Natural killer cell treated with Interleukin-12 subunit alpha and Interleukin-12 subunit beta and Interleukin-15 and Interleukin-18, amount 100 ng/mL, for 72 hours (primary cell): ENCODE data around the gene NELL1. TPM values are rescaled to one million over a fixed set of nuclear protein-coding genes. Genes with fewer than 3 reads are reported as not detected.

ENCODE experiments used
- ATAC-seq, 2 donors: fragments of 150-1000 bp; cut with Tn5 transposase in 1 of 2; sonication (Bioruptor Pico), chemical (Tn5 transposase) in 1 of 2; 2 replicates each; pipeline ENCODE4 v1.10.0; 2021
- DNase-seq: peaks from one replicate; pipeline ENCODE4 v3.0.0; 2022; ENCODE audit warnings: low spot score
- H3K27ac Mint-ChIP-seq, 2 donors: 1 replicate in 1 of 2; 2 replicates in 1 of 2; pipeline ENCODE4 v1.8.0; 2022; ENCODE audit warnings: mixed read lengths in 2 of 2, mild to moderate bottlenecking in 1 of 2, moderate library complexity in 1 of 2
- H3K27me3 Mint-ChIP-seq, 2 donors: 1 replicate in 1 of 2; 2 replicates in 1 of 2; pipeline ENCODE4 v1.8.0; 2022; ENCODE audit warnings: mixed read lengths in 2 of 2
- H3K36me3 Mint-ChIP-seq: one replicate; pipeline ENCODE4 v1.8.0; 2022; ENCODE audit warnings: mixed read lengths
- H3K4me1 Mint-ChIP-seq, 2 donors: 1 replicate in 1 of 2; 2 replicates in 1 of 2; pipeline ENCODE4 v1.8.0; 2022; ENCODE audit warnings: low read depth in 2 of 2, mixed read lengths in 2 of 2, mild to moderate bottlenecking in 1 of 2
- H3K4me3 Mint-ChIP-seq: one replicate; pipeline ENCODE4 v1.8.0; 2022; ENCODE audit warnings: mixed read lengths
- H3K9me3 Mint-ChIP-seq: 2 replicates; pipeline ENCODE4 v1.8.0; 2022; ENCODE audit warnings: mixed read lengths
- total RNA-seq, 2 donors: library from RNA; stranded (reverse); gene quantifications; one replicate each; pipeline ENCODE4 v1.2.3, GENCODE V29; 2022

The NELL1 gene
- total RNA-seq, 2 donors from 2014 or later, result not detected

DNA sequence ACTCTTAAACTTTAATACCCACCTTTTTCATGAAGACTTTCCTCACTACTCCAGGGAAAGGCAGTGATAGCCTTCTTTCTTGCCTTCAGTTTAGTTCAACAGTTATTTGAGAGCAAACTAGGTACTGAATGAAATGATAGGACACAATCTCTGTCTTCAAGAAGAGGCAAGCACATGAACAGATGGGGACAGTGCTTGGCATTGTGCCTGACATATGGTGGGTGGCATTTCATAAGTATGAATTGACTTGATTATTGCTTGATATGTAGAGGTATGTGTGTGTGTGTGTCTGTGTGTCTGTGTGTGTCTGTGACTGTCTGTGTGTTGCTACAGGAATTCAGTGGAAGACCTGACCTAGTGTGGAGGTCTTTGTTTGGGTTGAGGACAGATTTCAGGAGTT lies 504.1 kb downstream of the NELL1 start:
- Mint-ChIP-seq H3K4me3 (no peak overlapping the region), H3K9me3 (peaks cover 11% of the 10 kb centered on the region), H3K27ac (no peak overlapping the region), H3K27me3 (no peaks in the 10 kb centered on the region), H3K4me1 (no peaks in the 10 kb centered on the region), H3K36me3 (no peaks in the 10 kb centered on the region)
- DNase-seq (no peak), ATAC-seq (no peak)

- Mint-ChIP-seq H3K4me1 (no peaks in the 10 kb centered on the region), H3K4me3 (no peak overlapping the region), H3K9me3 (peaks cover 10% of the 10 kb centered on the region), H3K27me3 (no peaks in the 10 kb centered on the region), H3K36me3 (no peaks in the 10 kb centered on the region), H3K27ac (no peak overlapping the region)
- DNase-seq (no peak), ATAC-seq (no peak)
Measured at GRCh38 chr11:21174781-21175180, 505.4 kb downstream of the NELL1 start.

DNA sequence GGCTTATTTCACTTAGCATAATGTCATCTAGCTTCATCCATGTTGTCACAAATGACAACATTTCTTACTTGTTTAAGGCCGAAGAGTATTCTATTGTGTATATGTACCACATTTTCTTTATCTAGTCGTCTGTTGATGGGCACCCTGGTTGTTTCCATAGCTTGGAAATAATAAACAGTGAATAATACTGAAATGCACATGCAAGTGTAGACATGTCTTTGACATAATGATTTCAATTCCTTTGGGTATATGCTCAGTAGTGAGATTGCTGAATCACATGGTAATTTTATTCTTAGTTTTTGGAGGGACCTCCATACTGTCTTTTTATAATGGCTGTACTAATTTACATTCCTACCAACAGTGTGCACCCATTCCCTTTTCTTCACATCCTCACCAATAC lies 508.0 kb downstream of the NELL1 start:
- no peak for DNase-seq
- Mint-ChIP-seq H3K27me3 (no peaks in the 10 kb centered on the region), H3K4me3 (no peak overlapping the region), H3K9me3 (peaks cover 10% of the 10 kb centered on the region), H3K27ac (no peak overlapping the region), H3K4me1 (no peaks in the 10 kb centered on the region), H3K36me3 (no peaks in the 10 kb centered on the region)
- ATAC-seq, result no peak

DNA sequence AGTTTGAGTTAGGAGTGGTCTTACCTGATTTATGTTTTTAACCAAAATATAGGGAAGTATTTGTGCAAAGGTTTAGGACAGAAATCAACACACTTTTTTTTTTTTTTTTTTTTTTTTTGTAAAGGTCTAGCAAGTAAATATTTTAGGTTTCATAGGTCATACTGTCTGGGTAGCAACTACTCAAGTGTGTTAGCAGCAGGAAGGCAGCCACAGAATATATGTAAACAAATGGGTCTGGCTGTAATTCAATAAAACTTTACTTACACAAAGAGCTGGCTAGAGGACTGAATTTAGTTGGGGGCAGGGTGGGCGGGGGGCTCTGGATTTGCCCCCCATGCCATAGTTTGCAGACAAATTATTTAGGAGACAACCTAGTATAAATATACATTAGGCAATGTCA lies 510.4 kb downstream of the NELL1 start:
- H3K4me1 Mint-ChIP-seq, result no peaks in the 10 kb centered on the region
- H3K36me3 Mint-ChIP-seq, result no peaks in the 10 kb centered on the region
- DNase-seq, result no peak
- no peak overlapping the region for H3K4me3 Mint-ChIP-seq
- peaks cover 3% of the 10 kb centered on the region for H3K9me3 Mint-ChIP-seq
- no peak for ATAC-seq
- no peak overlapping the region for H3K27ac Mint-ChIP-seq
- H3K27me3 Mint-ChIP-seq, result no peaks in the 10 kb centered on the region

- Mint-ChIP-seq H3K27ac (no peak overlapping the region), H3K27me3 (no peaks in the 10 kb centered on the region), H3K4me3 (no peak overlapping the region), H3K36me3 (no peaks in the 10 kb centered on the region), H3K9me3 (peaks cover 6% of the 10 kb centered on the region), H3K4me1 (no peaks in the 10 kb centered on the region)
- DNase-seq (no peak), ATAC-seq (no peak)
Measured at GRCh38 chr11:21180182-21180581, 510.8 kb downstream of the NELL1 start.

DNA sequence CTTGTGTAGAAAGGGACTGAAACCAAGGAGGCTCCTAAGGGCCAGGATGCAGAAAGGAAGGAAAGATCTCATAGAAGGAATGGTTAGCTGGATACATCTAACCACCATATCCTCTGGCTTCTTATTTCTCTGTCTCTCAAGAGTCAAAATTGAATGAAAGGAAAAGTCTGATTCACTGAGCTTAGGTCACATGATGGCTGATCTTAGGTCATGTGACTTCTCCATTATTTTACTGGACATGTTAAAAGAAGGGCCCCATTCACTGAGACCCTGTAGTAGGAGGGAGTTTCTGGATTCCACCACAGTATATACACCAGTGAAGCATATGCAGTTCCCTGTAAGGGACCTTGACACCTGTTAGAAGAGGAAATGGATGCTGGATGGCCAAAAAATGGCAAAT lies 516.6 kb downstream of the NELL1 start:
- Mint-ChIP-seq H3K4me3 (no peak overlapping the region), H3K4me1 (no peaks in the 10 kb centered on the region), H3K27ac (no peak overlapping the region), H3K27me3 (no peaks in the 10 kb centered on the region), H3K36me3 (peaks cover 5% of the 10 kb centered on the region), H3K9me3 (peaks cover 12% of the 10 kb centered on the region)
- DNase-seq, result no peak
- ATAC-seq, result no peak

GRCh38 chr11:21190181-21190580 lies 520.8 kb downstream of the NELL1 start:
- Mint-ChIP-seq H3K36me3 (peaks cover 5% of the 10 kb centered on the region), H3K27ac (no peak overlapping the region), H3K4me3 (no peak overlapping the region), H3K9me3 (peaks cover 16% of the 10 kb centered on the region), H3K4me1 (no peaks in the 10 kb centered on the region), H3K27me3 (no peaks in the 10 kb centered on the region)
- no peak for ATAC-seq
- DNase-seq, result no peak

GRCh38 chr11:21195995-21196394 lies 526.6 kb downstream of the NELL1 start:
- ATAC-seq (no peak), DNase-seq (no peak)
- Mint-ChIP-seq H3K4me1 (no peaks in the 10 kb centered on the region), H3K27me3 (no peaks in the 10 kb centered on the region), H3K36me3 (no peaks in the 10 kb centered on the region), H3K4me3 (no peak overlapping the region), H3K27ac (no peak overlapping the region), H3K9me3 (peaks cover 20% of the 10 kb centered on the region)

GRCh38 chr11:21198498-21198897 lies 529.1 kb downstream of the NELL1 start:
- no peak overlapping the region for H3K27ac Mint-ChIP-seq
- H3K4me3 Mint-ChIP-seq, result no peak overlapping the region
- H3K4me1 Mint-ChIP-seq, result no peaks in the 10 kb centered on the region
- H3K27me3 Mint-ChIP-seq, result no peaks in the 10 kb centered on the region
- ATAC-seq (no peak), DNase-seq (no peak)
- peaks cover 25% of the 10 kb centered on the region for H3K9me3 Mint-ChIP-seq
- peaks cover 12% of the 10 kb centered on the region for H3K36me3 Mint-ChIP-seq

GRCh38 chr11:21205205-21205604 lies 535.8 kb downstream of the NELL1 start:
- DNase-seq (no peak), ATAC-seq (no peak)
- H3K9me3 Mint-ChIP-seq, result peaks cover 24% of the 10 kb centered on the region
- H3K36me3 Mint-ChIP-seq, result peaks cover 19% of the 10 kb centered on the region
- no peaks in the 10 kb centered on the region for H3K27me3 Mint-ChIP-seq
- no peaks in the 10 kb centered on the region for H3K4me1 Mint-ChIP-seq
- H3K4me3 Mint-ChIP-seq, result no peak overlapping the region
- no peak overlapping the region for H3K27ac Mint-ChIP-seq

GRCh38 chr11:21225860-21226259 lies 556.5 kb downstream of the NELL1 start:
- Mint-ChIP-seq H3K9me3 (peaks cover 34% of the 10 kb centered on the region), H3K36me3 (peaks cover 15% of the 10 kb centered on the region), H3K27ac (no peak overlapping the region), H3K4me1 (no peaks in the 10 kb centered on the region), H3K4me3 (no peak overlapping the region), H3K27me3 (no peaks in the 10 kb centered on the region)
- ATAC-seq, result no peak
- no peak for DNase-seq

DNA sequence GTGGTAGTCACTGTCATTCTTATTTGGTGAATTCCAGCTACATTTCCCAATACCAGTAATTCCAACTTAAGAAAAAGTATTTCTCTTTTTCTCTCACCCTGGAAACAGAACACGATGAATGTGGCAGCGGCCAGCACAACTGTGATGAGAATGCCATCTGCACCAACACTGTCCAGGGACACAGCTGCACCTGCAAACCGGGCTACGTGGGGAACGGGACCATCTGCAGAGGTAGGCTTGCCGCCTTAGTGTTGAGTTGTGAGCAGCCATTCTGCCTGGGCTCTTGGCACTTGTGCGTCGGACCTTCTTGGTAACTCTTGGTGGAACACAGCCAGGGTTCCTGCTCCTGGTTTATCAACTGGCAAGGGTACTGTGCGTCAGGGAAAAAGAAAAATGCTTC lies 559.8 kb downstream of the NELL1 start:
- DNase-seq (no peak), ATAC-seq (no peak)
- no peak overlapping the region for H3K27ac Mint-ChIP-seq
- no peak overlapping the region for H3K4me3 Mint-ChIP-seq
- H3K4me1 Mint-ChIP-seq, result no peaks in the 10 kb centered on the region
- H3K36me3 Mint-ChIP-seq, result peaks cover 5% of the 10 kb centered on the region
- peaks cover 18% of the 10 kb centered on the region for H3K9me3 Mint-ChIP-seq
- H3K27me3 Mint-ChIP-seq, result no peaks in the 10 kb centered on the region

DNA sequence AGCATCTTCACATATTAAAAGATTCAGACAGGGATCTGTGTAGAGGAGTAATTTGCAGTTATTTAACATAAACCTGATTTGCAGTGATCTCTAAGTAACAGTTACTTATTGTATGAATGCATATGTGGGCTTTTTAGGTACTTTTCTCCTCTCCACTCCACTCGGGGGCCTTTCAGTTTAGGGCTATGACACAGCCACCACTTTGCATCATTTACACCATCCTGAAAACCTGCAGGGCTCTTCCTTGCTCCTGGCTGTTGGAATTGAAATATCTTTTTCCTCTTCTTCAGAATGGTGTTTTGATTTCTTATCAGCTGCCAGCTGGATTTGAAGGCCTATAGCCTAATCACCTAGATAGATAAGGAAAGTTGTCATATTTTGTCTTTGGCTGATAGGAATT lies 580.8 kb downstream of the NELL1 start:
- H3K4me1 Mint-ChIP-seq, result no peaks in the 10 kb centered on the region
- no peak for ATAC-seq
- no peaks in the 10 kb centered on the region for H3K27me3 Mint-ChIP-seq
- H3K36me3 Mint-ChIP-seq, result peaks cover 2% of the 10 kb centered on the region
- DNase-seq, result no peak
- peaks cover 21% of the 10 kb centered on the region for H3K9me3 Mint-ChIP-seq
- H3K27ac Mint-ChIP-seq, result no peak overlapping the region
- no peak overlapping the region for H3K4me3 Mint-ChIP-seq

DNA sequence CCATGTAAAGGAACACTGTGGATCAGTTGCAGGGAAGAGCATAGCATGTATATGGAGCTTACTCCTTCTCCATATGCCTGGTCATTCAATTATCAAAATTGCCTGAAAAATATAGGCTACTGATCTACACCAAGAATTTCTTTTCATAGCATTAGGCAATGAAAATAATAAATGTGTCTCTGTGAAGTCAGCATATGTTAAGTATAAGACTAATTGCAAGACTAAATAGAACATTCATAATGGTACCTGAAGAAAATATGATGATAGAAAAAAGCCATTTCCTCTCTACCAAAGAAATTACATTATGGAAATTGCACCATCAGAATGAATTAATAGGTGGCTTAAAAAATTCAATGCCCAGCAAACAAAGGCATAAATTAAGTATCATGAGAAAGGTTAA lies 584.7 kb downstream of the NELL1 start:
- no peak for DNase-seq
- H3K27ac Mint-ChIP-seq, result no peak overlapping the region
- H3K4me1 Mint-ChIP-seq, result no peaks in the 10 kb centered on the region
- H3K9me3 Mint-ChIP-seq, result peaks cover 26% of the 10 kb centered on the region
- H3K27me3 Mint-ChIP-seq, result no peaks in the 10 kb centered on the region
- no peak for ATAC-seq
- H3K4me3 Mint-ChIP-seq, result no peak overlapping the region
- H3K36me3 Mint-ChIP-seq, result no peaks in the 10 kb centered on the region

- Mint-ChIP-seq H3K4me3 (no peak overlapping the region), H3K27ac (no peak overlapping the region), H3K9me3 (peaks cover 29% of the 10 kb centered on the region), H3K4me1 (no peaks in the 10 kb centered on the region), H3K27me3 (no peaks in the 10 kb centered on the region), H3K36me3 (no peaks in the 10 kb centered on the region)
- DNase-seq (no peak), ATAC-seq (no peak)
Measured at GRCh38 chr11:21254790-21255189, 585.4 kb downstream of the NELL1 start.
